Measurements from ENCODE around the gene SCN1A. TPM values are rescaled to one million over a fixed set of nuclear protein-coding genes. Genes with fewer than 3 reads are reported as not detected.

The SCN1A gene
- total RNA-seq, 1 experiment from 2014 or later: 0.03 TPM

DNA sequence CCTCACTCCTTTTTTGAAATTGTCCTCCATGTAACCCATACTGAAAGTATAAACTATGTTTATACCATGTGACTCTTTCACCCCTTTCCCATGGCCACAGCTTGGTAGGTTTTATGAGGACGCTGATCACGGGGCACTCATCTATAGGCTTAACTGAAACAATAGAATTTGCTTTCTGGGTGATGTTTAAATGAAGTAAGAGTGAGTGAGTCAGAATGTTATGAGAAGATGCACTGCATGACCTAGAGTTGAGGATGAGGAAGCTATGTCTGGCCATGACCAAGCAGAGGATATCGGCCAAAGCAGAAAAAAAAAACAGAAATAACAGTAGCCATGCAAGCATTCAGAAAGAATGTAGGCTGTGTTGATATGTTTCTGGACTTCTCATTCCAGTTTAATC lies 34.9 kb downstream of the SCN1A start:
- peak; percentile 71 for DNase-seq (ENCODE audit: low read depth)
- in situ Hi-C loops (cut with HindIII; ENCODE audit: low pct_unique_long_range_greater_than_20kb, low sequenced_read_pairs): no loop called here

DNA sequence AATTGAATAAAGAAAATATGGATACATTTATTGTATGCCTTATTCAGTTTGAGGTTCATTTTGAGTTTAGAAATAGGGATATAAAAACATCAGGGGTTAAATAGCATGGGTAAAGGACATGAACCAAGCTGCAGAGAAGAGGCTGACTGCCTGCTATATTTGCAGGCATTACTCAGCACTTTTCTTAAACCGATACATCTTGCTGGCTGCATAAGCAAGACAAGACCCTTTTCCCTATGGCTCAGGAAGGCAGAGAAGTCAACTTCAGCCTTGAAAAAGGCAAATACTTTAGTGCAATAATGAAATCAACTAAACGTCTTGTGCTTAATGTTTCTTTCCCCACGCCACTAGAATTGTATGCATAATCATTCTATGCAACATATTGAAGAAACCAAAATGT lies 36.4 kb downstream of the SCN1A start:
- DNase-seq (ENCODE audit: low read depth): peak; percentile 27
- in situ Hi-C loops (cut with HindIII; ENCODE audit: low pct_unique_long_range_greater_than_20kb, low sequenced_read_pairs): no loop called here

- in situ Hi-C loops (cut with HindIII; ENCODE audit: low pct_unique_long_range_greater_than_20kb, low sequenced_read_pairs): no loop called here
- DNase-seq (ENCODE audit: low read depth): no peak
Measured at GRCh38 chr2:166090908-166091307, 36.9 kb downstream of the SCN1A start.

DNA sequence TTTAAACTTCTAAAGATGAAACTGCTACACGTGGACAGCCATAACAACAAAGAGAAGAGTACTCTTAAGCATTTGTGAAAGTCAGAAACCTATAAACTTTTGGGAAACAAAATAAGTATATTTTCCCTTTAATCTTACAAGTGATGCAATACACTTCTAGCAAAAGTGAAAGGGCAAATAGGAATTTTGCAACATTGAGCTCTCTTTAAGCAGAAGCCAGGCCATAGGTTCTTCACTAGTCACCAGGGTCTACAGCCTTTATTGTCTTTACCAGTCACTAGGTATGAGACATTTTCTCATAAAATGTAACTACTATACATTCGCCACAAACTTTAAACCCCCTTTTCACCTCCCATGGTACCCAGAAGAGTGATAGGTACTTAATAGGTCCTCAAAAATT lies 37.5 kb downstream of the SCN1A start:
- in situ Hi-C loops (cut with HindIII; ENCODE audit: low pct_unique_long_range_greater_than_20kb, low sequenced_read_pairs): no loop called here
- no peak for DNase-seq (ENCODE audit: low read depth)

DNA sequence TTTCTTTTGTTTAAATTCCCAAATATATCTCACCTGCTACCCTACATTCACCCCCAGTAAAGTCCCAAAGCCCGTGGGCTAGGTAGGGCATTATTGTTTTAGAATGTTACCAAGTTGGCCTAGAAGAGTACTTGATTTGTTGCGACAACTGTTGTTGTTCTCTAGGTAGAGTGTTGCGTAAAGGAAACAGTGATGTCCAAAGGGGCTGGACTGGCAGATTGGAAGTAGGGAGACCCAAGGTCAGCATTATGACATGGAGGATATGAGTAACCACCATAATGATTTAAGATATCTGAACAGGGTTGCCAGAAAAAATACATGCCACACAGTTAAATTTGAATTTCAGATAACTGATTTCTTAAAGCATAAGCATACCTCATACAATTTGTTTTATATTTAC lies 39.2 kb downstream of the SCN1A start:
- no peak for DNase-seq (ENCODE audit: low read depth)
- in situ Hi-C loops (cut with HindIII; ENCODE audit: low pct_unique_long_range_greater_than_20kb, low sequenced_read_pairs): no loop called here

- DNase-seq (ENCODE audit: low read depth): no peak
- in situ Hi-C loops (cut with HindIII; ENCODE audit: low pct_unique_long_range_greater_than_20kb, low sequenced_read_pairs): no loop called here
Measured at GRCh38 chr2:166084301-166084700, 43.5 kb downstream of the SCN1A start.

- DNase-seq (ENCODE audit: low read depth): no peak
- in situ Hi-C loops (cut with HindIII; ENCODE audit: low pct_unique_long_range_greater_than_20kb, low sequenced_read_pairs): no loop called here
Measured at GRCh38 chr2:166082736-166083135, 45.1 kb downstream of the SCN1A start.

DNA sequence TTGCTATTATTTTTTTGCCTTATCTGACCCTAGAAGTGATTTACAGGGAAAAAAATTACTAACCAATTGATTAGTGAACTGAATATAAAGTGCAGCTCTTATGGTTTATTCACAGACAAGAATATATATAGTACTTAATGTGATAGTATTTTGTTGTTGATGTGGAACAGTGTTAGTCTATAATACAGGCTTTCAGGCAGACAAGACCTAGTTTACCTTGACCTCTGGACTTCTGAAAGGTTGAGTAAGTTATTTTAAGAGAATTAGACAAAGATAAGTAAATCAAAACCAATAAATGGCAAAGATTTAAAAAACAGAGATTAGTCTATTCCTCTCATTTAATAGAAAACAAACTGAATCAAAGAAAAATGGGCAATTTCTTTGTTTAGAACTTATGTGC lies 46.0 kb downstream of the SCN1A start:
- in situ Hi-C loops (cut with HindIII; ENCODE audit: low pct_unique_long_range_greater_than_20kb, low sequenced_read_pairs): no loop called here
- no peak for DNase-seq (ENCODE audit: low read depth)

DNA sequence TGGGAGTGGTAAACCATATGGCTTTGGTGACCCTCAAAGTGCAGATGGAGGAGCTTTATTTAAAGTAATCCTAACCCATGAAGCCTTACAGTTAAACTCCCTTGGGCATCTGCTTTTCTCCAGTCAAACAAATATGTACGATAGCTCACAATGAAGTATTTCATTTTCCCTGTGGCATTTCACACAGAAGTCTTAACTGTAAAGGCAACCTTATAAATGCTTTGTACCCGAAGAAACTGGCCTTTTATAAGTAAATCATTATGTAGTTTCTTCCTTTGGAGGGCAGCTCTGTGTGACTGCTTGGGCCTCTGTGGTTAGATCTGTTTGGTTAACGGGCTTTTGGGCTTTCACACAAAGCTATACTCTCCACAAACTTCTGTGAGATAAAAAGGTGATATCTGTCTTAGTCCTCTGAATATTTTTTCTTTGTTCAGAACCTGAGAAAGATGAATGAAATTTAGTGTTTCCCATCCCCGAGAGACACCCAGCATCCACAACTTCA lies 46.6 kb downstream of the SCN1A start:
- in situ Hi-C loops (cut with HindIII; ENCODE audit: low pct_unique_long_range_greater_than_20kb, low sequenced_read_pairs): no loop called here
- DNase-seq (ENCODE audit: low read depth): no peak

DNA sequence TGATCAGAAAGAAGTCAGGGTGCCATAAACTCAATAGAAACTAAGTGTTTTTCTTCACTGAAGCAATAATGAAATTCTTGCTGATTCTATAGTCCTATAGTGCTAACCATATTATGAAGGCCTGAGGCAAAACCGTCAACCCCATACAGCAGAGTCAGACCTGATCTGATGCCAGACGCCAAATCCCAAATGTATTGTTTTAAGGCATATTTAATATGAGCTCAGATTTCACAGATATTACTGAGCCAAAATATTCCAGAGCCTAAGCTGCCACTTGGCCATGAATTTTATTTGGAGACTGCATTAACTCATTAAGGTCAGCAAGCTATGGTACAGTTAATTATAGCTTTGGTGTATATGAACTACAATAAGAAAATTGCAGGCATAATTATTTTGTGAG lies 53.4 kb downstream of the SCN1A start:
- no peak for DNase-seq (ENCODE audit: low read depth)
- in situ Hi-C loops (cut with HindIII; ENCODE audit: low pct_unique_long_range_greater_than_20kb, low sequenced_read_pairs): no loop called here

GRCh38 chr2:166074011-166074410 lies 53.8 kb downstream of the SCN1A start:
- in situ Hi-C loops (cut with HindIII; ENCODE audit: low pct_unique_long_range_greater_than_20kb, low sequenced_read_pairs): no loop called here
- peak; percentile 62 for DNase-seq (ENCODE audit: low read depth)

GRCh38 chr2:166070231-166070630 lies 57.6 kb downstream of the SCN1A start:
- DNase-seq (ENCODE audit: low read depth): no peak
- in situ Hi-C loops (cut with HindIII; ENCODE audit: low pct_unique_long_range_greater_than_20kb, low sequenced_read_pairs): no loop called here

DNA sequence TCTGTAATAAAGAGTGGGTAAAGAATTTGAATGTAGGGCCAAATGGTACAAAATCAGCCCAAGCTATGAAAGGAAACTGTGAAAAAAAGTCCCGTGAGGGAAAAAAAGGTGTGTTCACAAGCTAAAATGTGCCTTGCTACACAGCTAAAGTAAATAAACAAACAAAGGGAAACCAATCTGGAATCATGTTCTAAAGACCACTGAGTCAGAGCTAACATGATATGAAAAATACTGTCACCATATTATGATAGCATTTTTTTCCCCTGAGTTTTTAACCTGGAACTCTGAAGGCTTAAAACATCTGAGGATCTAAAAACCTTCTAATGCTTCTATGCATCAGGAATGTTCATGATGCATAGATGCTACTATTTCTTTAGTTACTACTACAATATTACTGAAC lies 58.8 kb downstream of the SCN1A start:
- in situ Hi-C loops (cut with HindIII; ENCODE audit: low pct_unique_long_range_greater_than_20kb, low sequenced_read_pairs): no loop called here
- DNase-seq (ENCODE audit: low read depth): no peak

DNA sequence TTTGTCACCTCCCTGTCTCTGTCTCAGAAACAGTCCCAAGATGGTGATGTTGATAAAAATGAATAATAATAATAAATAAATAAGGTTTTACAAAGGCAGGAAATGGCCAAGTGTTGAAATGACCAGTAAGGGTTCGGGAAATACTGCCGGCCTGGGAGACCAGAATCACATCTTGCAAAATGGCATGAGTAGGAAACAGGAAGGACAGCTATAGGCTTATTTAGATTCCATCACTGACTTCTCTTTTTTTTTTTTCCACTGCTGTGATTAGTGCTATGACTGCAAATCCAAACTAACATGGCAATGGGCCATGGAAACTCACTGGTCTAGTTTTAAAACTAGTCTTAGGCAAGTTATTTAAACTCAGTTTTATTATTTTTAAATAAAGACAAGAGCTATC lies 60.6 kb downstream of the SCN1A start:
- in situ Hi-C loops (cut with HindIII; ENCODE audit: low pct_unique_long_range_greater_than_20kb, low sequenced_read_pairs): no loop called here
- DNase-seq (ENCODE audit: low read depth): no peak

DNA sequence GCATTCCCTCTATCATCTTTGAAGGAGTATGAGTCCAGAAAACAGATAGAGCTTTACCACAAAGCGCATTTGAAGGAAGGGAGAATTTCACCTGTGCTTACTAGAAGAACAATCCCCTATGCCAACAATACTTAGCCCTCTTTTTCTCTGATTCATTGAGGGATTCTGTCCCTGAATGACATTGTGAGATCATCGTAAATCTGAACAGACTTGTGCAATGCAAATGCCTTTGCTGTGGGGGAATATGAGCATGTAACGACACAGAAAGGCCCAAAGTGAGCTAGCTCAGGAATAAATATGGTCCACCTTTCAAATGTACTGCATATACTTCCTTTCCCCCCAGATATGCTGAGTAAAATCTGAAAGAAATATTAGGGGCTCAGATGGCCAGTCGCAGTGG lies 67.6 kb downstream of the SCN1A start:
- DNase-seq (ENCODE audit: low read depth): no peak

GRCh38 chr2:166057370-166058164 lies 70.3 kb downstream of the SCN1A start:
- DNase-seq (ENCODE audit: low read depth): no peak
- in situ Hi-C loops (cut with HindIII; ENCODE audit: low pct_unique_long_range_greater_than_20kb, low sequenced_read_pairs): no loop called here

More for the DNA sequence above, 67.6 kb downstream of the SCN1A start:
- in situ Hi-C loops (cut with HindIII; ENCODE audit: low pct_unique_long_range_greater_than_20kb, low sequenced_read_pairs): no loop called here

GRCh38 chr2:166044853-166045483 lies 82.9 kb downstream of the SCN1A start:
- in situ Hi-C loops (cut with HindIII; ENCODE audit: low pct_unique_long_range_greater_than_20kb, low sequenced_read_pairs): no loop called here
- no peak for DNase-seq (ENCODE audit: low read depth)

DNA sequence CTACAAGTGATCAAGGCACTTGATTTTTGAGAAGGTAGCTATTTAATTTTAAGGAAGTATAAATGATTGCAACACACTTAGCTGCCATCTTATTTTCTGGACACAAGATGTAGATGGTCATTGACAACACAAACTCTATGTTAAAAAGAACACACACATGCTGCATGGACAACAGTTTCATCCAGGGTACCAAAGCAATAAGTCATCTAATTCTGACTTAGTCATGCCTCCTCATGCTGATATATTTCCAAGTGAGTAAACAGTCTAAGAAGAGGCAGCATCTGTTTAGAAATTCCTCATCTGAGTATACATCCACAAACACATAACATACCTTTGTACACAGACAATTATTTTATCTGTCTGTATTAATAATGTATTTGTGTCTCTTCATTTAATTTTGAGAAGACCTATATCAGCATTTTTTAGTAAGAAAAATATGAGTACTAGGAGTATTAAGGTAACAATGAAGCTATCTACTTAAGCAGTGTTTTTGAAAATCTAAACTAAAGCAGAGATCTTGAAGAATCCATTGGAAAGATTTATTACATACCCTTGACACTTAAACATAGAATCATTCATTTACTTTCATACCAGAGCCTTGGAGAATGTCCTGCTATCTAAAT lies 84.9 kb downstream of the SCN1A start:
- no peak for DNase-seq (ENCODE audit: low read depth)
- in situ Hi-C loops (cut with HindIII; ENCODE audit: low pct_unique_long_range_greater_than_20kb, low sequenced_read_pairs): no loop called here

- in situ Hi-C loops (cut with HindIII; ENCODE audit: low pct_unique_long_range_greater_than_20kb, low sequenced_read_pairs): no loop called here
- no peak for DNase-seq (ENCODE audit: low read depth)
Measured at GRCh38 chr2:166042356-166042755, 85.5 kb downstream of the SCN1A start.
